ENCODE results near the gene DDX25. TPM values are rescaled to one million over a fixed set of nuclear protein-coding genes. Genes with fewer than 3 reads are reported as not detected.

DDX25 gene
- total RNA-seq, 2 donors from 2014 or later: 3.3 to 8.4 TPM

DNA sequence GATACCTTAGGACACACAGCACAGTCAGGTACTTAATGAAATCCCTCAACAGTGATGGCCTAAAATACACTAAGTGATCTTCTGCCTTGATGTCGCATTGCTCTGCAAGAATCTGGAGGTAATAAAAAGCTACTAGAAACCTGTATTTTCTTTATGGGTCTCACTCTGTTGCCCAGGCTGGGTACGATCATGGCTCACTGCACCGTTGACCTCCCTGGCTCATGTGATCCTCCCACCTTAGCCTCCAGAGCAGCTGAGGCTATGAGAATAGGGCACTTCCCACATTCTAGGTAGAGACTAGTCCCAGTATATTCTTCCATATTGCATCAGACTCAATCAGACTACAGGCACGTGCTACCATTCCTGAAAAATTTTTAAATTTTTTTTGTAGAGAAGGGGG, 63.2 kb downstream of the DDX25 start:
- H3K9ac ChIP-seq (ENCODE audit: extremely low read depth, low read length, poor library complexity, severe bottlenecking): no peak overlapping the region
- no peaks in the 10 kb centered on the region for H3K4me1 Mint-ChIP-seq
- H3K4me3 Mint-ChIP-seq: no peak overlapping the region
- no peaks in the 10 kb centered on the region for H3K27me3 ChIP-seq (ENCODE audit: control insufficient read depth, insufficient read depth, low read length, poor library complexity, severe bottlenecking)
- no peak overlapping the region for H3K27ac Mint-ChIP-seq
- H3K27me3 Mint-ChIP-seq (ENCODE audit: insufficient read depth): no peaks in the 10 kb centered on the region
- H3K9me3 Mint-ChIP-seq: peaks cover 9% of the 10 kb centered on the region
- no peaks in the 10 kb centered on the region for H3K36me3 ChIP-seq (ENCODE audit: control insufficient read depth, insufficient read depth, low read length)
- no peak overlapping the region for H3K4me3 ChIP-seq (ENCODE audit: low read length)
- H3K4me1 ChIP-seq (ENCODE audit: control insufficient read depth, insufficient read depth, low read length): no peaks in the 10 kb centered on the region
- TF ChIP-seq, protein P1, sequence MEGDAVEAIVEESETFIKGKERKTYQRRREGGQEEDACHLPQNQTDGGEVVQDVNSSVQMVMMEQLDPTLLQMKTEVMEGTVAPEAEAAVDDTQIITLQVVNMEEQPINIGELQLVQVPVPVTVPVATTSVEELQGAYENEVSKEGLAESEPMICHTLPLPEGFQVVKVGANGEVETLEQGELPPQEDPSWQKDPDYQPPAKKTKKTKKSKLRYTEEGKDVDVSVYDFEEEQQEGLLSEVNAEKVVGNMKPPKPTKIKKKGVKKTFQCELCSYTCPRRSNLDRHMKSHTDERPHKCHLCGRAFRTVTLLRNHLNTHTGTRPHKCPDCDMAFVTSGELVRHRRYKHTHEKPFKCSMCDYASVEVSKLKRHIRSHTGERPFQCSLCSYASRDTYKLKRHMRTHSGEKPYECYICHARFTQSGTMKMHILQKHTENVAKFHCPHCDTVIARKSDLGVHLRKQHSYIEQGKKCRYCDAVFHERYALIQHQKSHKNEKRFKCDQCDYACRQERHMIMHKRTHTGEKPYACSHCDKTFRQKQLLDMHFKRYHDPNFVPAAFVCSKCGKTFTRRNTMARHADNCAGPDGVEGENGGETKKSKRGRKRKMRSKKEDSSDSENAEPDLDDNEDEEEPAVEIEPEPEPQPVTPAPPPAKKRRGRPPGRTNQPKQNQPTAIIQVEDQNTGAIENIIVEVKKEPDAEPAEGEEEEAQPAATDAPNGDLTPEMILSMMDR (conservative IDR thresholded peaks at IDR 0.05): no peak
- DNase-seq: no peak
- WGBS, 2 experiments (ENCODE audit: insufficient coverage in 1 of 2, insufficient read length in 1 of 2): 95 to 96% methylated on average over 2 to 4 of the region's 4 CpGs
- H3K27ac ChIP-seq (ENCODE audit: low read depth, low read length): no peak overlapping the region
- H3K9me3 ChIP-seq (ENCODE audit: control insufficient read depth, low read length): peaks cover 3% of the 10 kb centered on the region
- peaks cover 16% of the 10 kb centered on the region for H3K36me3 Mint-ChIP-seq (ENCODE audit: low read depth)

DNA sequence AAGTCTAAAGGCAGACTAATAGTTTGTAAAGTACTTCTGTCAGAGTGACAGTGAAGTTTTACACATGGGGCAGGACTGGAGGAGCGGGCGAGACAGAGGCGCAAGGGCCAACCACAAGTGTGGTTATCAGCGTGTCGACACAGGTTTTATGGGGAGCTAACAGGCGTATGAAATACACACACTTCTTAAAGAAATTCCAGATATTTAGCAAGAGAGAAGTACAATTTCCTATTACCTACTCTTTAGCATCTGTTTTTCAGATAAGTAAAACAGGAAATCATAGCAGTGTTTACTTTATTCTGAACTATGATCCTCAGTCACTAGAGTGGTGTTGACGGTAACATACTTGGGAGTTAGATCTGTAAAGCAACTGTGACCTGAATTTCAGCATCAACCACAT, 64.0 kb downstream of the DDX25 start:
- peaks cover under 1% of the 10 kb centered on the region for H3K9me3 Mint-ChIP-seq
- Histone ChIP-seq H3K9ac (ENCODE audit: extremely low read depth, low read length, poor library complexity, severe bottlenecking) (no peak overlapping the region), H3K27me3 (ENCODE audit: control insufficient read depth, insufficient read depth, low read length, poor library complexity, severe bottlenecking) (no peaks in the 10 kb centered on the region), H3K4me3 (ENCODE audit: low read length) (no peak overlapping the region), H3K9me3 (ENCODE audit: control insufficient read depth, low read length) (no peaks in the 10 kb centered on the region), H3K36me3 (ENCODE audit: control insufficient read depth, insufficient read depth, low read length) (no peaks in the 10 kb centered on the region), H3K4me1 (ENCODE audit: control insufficient read depth, insufficient read depth, low read length) (no peaks in the 10 kb centered on the region), H3K27ac (ENCODE audit: low read depth, low read length) (no peak overlapping the region)
- peaks cover 7% of the 10 kb centered on the region for H3K36me3 Mint-ChIP-seq (ENCODE audit: low read depth)
- no peaks in the 10 kb centered on the region for H3K27me3 Mint-ChIP-seq (ENCODE audit: insufficient read depth)
- DNase-seq: no peak
- TF ChIP-seq, protein P1 (conservative IDR thresholded peaks at IDR 0.05): no peak
- WGBS, 2 experiments (ENCODE audit: insufficient coverage in 1 of 2, insufficient read length in 1 of 2): 95 to 96% methylated on average over 5 to 7 of the region's 7 CpGs
- no peaks in the 10 kb centered on the region for H3K4me1 Mint-ChIP-seq
- H3K27ac Mint-ChIP-seq: no peak overlapping the region
- H3K4me3 Mint-ChIP-seq: no peak overlapping the region

DNA sequence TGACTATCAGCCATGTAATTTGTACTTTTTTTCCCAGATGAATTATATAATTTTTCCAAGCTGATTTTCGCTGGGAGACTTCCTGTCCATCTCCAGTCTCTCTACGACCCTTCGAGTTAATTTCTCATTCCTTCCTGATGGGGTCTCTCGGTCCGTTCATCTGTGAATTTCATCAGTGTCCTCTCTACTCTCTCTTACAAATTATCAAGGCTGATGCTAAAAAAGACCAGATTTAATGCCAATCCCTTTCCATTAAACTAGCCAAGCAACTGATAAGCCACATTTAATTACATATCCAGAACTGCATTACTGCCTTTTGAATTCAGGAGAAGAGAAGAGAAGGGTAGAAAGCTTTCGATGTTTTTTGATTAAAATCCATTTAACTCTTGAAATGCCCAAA, 67.3 kb downstream of the DDX25 start:
- Mint-ChIP-seq H3K4me3 (no peak overlapping the region), H3K36me3 (ENCODE audit: low read depth) (peaks cover 2% of the 10 kb centered on the region), H3K27me3 (ENCODE audit: insufficient read depth) (no peaks in the 10 kb centered on the region), H3K4me1 (no peaks in the 10 kb centered on the region), H3K9me3 (no peaks in the 10 kb centered on the region), H3K27ac (no peak overlapping the region)
- WGBS, 2 experiments (ENCODE audit: insufficient coverage in 1 of 2, insufficient read length in 1 of 2): 90 to 92% methylated on average over 6 of the region's 6 CpGs
- Histone ChIP-seq H3K36me3 (ENCODE audit: control insufficient read depth, insufficient read depth, low read length) (no peaks in the 10 kb centered on the region), H3K27me3 (ENCODE audit: control insufficient read depth, insufficient read depth, low read length, poor library complexity, severe bottlenecking) (no peaks in the 10 kb centered on the region), H3K4me1 (ENCODE audit: control insufficient read depth, insufficient read depth, low read length) (no peaks in the 10 kb centered on the region), H3K4me3 (ENCODE audit: low read length) (no peak overlapping the region), H3K9ac (ENCODE audit: extremely low read depth, low read length, poor library complexity, severe bottlenecking) (no peak overlapping the region), H3K27ac (ENCODE audit: low read depth, low read length) (no peak overlapping the region), H3K9me3 (ENCODE audit: control insufficient read depth, low read length) (no peaks in the 10 kb centered on the region)
- DNase-seq: no peak
- TF ChIP-seq, protein P1 (conservative IDR thresholded peaks at IDR 0.05): peak; percentile 22
